DND-41 (cell line): ENCODE measurements around the gene TMEM117.

Experiments used
- ATAC-seq: fragments of 200-7000 bp; cut with Tn5 transposase; 3 replicates; pipeline ENCODE4 v1.9.1; 2021; ENCODE audit warnings: low read depth; ENCODE audit not compliant: insufficient read depth
- DNase-seq: peaks from one replicate; pipeline ENCODE4 v3.0.0-alpha.2; 2020
- H2AFZ ChIP-seq: 2 replicates; pipeline ENCODE4 v1.6.0; 2012; ENCODE audit warnings: low read depth, low read length
- H3K27ac ChIP-seq: 2 replicates; pipeline ENCODE4 v1.5.1; 2012; ENCODE audit warnings: low read length, inconsistent platforms
- H3K27me3 ChIP-seq: fragments of 200-600 bp; sonication (generic); 2 replicates; pipeline ENCODE4 v1.6.0; 2012; ENCODE audit warnings: low read length, mild to moderate bottlenecking, inconsistent platforms; ENCODE audit not compliant: insufficient read depth, poor library complexity
- H3K36me3 ChIP-seq: 2 replicates; pipeline ENCODE4 v1.5.1; 2012; ENCODE audit warnings: low read length, inconsistent platforms; ENCODE audit not compliant: insufficient read depth
- H3K4me1 ChIP-seq: 2 replicates; pipeline ENCODE4 v1.5.1; 2012; ENCODE audit warnings: mild to moderate bottlenecking, low read length; ENCODE audit not compliant: insufficient read depth
- H3K4me2 ChIP-seq: 2 replicates; pipeline ENCODE4 v1.6.0; 2012; ENCODE audit warnings: mild to moderate bottlenecking, moderate library complexity, low read length, inconsistent platforms; ENCODE audit not compliant: insufficient read depth
- H3K4me3 ChIP-seq, 2 experiments: fragments of 200-600 bp in 1 of 2; shearing (Covaris generic) in 1 of 2; 2 replicates each; pipeline ENCODE4 v1.5.1; 2012 to 2016; ENCODE audit warnings: inconsistent platforms in 2 of 2, low read length in 2 of 2, mild to moderate bottlenecking in 2 of 2, low read depth in 1 of 2, moderate library complexity in 1 of 2
- H3K79me2 ChIP-seq: 2 replicates; pipeline ENCODE4 v1.6.0; 2012; ENCODE audit warnings: low read length, inconsistent platforms; ENCODE audit not compliant: insufficient read depth
- H3K9ac ChIP-seq: 2 replicates; pipeline ENCODE4 v1.6.0; 2012; ENCODE audit warnings: low read depth, mild to moderate bottlenecking, inconsistent platforms, low read length, moderate library complexity
- H3K9me3 ChIP-seq: 2 replicates; pipeline ENCODE4 v1.5.1; 2012; ENCODE audit warnings: low read length, moderate library complexity, mild to moderate bottlenecking, inconsistent platforms; ENCODE audit not compliant: insufficient read depth, severe bottlenecking
- H4K20me1 ChIP-seq: 2 replicates; pipeline ENCODE4 v1.6.0; 2012; ENCODE audit warnings: low read length; ENCODE audit not compliant: insufficient read depth
- CTCF ChIP-seq: IDR thresholded peaks from 2 replicates; pipeline ENCODE4 v1.5.1; 2012; ENCODE audit warnings: borderline replicate concordance, low read length, moderate library complexity, mild to moderate bottlenecking; ENCODE audit not compliant: poor library complexity, severe bottlenecking; ENCODE audit errors: extremely low read depth
- EZH2 ChIP-seq: IDR thresholded peaks from 3 replicates; pipeline ENCODE4 v1.6.1; 2012; ENCODE audit warnings: borderline replicate concordance, low read depth, mild to moderate bottlenecking, moderate library complexity, low read length, inconsistent platforms; ENCODE audit not compliant: severe bottlenecking

Gene TMEM117

GRCh38 chr12:44387581-44387980, 551.7 kb downstream of the TMEM117 start:
- Histone ChIP-seq H3K4me3 (no peak overlapping the region), H2AFZ (no peak overlapping the region), H3K9ac (no peak overlapping the region), H3K27me3 (no peaks in the 10 kb centered on the region), H3K36me3 (no peaks in the 10 kb centered on the region), H4K20me1 (no peaks in the 10 kb centered on the region), H3K9me3 (no peaks in the 10 kb centered on the region), H3K27ac (no peak overlapping the region), H3K4me1 (no peaks in the 10 kb centered on the region), H3K4me2 (no peak overlapping the region), H3K79me2 (no peaks in the 10 kb centered on the region)
- no peak for DNase-seq
- no peak for ATAC-seq
- TF ChIP-seq CTCF (no peak), EZH2 (no peak)

DNA sequence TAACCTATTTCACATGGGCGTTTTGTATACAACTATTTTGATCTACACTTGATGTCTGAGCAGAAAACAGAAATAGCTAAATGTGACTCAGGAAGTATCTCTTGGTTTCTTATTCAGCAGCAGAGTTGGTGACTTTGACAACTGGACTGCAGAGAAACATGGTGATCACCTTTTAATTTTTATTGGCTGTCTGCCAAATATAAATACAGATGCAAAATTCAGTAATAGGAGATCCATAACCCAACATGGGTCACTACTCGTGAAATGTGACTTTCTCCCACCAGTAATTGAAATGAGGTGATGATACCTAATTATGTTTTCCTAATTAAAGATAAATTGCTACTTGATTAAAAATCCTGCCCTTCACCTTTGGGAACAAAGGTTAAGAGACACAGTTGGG, 553.2 kb downstream of the TMEM117 start:
- Histone ChIP-seq H3K36me3 (no peaks in the 10 kb centered on the region), H3K4me2 (no peak overlapping the region), H3K4me1 (no peaks in the 10 kb centered on the region), H3K9me3 (no peaks in the 10 kb centered on the region), H3K27me3 (no peaks in the 10 kb centered on the region), H2AFZ (no peak overlapping the region), H3K79me2 (no peaks in the 10 kb centered on the region), H4K20me1 (no peaks in the 10 kb centered on the region), H3K27ac (no peak overlapping the region), H3K4me3 (no peak overlapping the region), H3K9ac (no peak overlapping the region)
- no peak for TF ChIP-seq CTCF
- TF ChIP-seq EZH2 = no peak
- ATAC-seq (no peak), DNase-seq (no peak)

- Histone ChIP-seq H3K27ac (no peak overlapping the region), H3K36me3 (no peaks in the 10 kb centered on the region), H3K9ac (no peak overlapping the region), H3K9me3 (no peaks in the 10 kb centered on the region), H3K4me1 (no peaks in the 10 kb centered on the region), H3K4me2 (no peak overlapping the region), H3K27me3 (no peaks in the 10 kb centered on the region), H4K20me1 (no peaks in the 10 kb centered on the region), H2AFZ (no peak overlapping the region), H3K79me2 (no peaks in the 10 kb centered on the region), H3K4me3 (no peak overlapping the region)
- DNase-seq (no peak), ATAC-seq (no peak)
- TF ChIP-seq EZH2 (no peak), CTCF (no peak)
Observed at GRCh38 chr12:44389896-44390295, 554.0 kb downstream of the TMEM117 start.

- ATAC-seq (no peak), DNase-seq (no peak)
- no peaks in the 10 kb centered on the region for H3K27me3 ChIP-seq
- H3K4me1 ChIP-seq = no peaks in the 10 kb centered on the region
- H3K4me2 ChIP-seq = no peak overlapping the region
- H3K9ac ChIP-seq = no peak overlapping the region
- no peaks in the 10 kb centered on the region for H3K79me2 ChIP-seq
- H2AFZ ChIP-seq = no peak overlapping the region
- no peaks in the 10 kb centered on the region for H3K9me3 ChIP-seq
- no peak overlapping the region for H3K4me3 ChIP-seq
- no peak overlapping the region for H3K27ac ChIP-seq
- H3K36me3 ChIP-seq = no peaks in the 10 kb centered on the region
- no peaks in the 10 kb centered on the region for H4K20me1 ChIP-seq
- TF ChIP-seq EZH2 (no peak), CTCF (no peak)
Observed at GRCh38 chr12:44397631-44398030, 561.8 kb downstream of the TMEM117 start.
